T-helper 1 cell (primary cell): Measurements from ENCODE around the gene MICB.
"Not testable (repeated sequence)": the region's sequence is repeated elsewhere in the genome, so short reads cannot be mapped to it uniquely, and the experiment has no call there.

Source experiments
- DNase-seq, 5 donors: peaks; one replicate each; pipeline ENCODE4 v3.0.0-alpha.2; 2012 to 2020
- total RNA-seq, 4 donors: gene quantifications; one replicate each; lab custom pipeline; 2026; lab: John Stamatoyannopoulos, UW

MICB gene
- 26.3 to 42.2 (median 31.2) reads per million in 4 donors for total RNA-seq

DNA sequence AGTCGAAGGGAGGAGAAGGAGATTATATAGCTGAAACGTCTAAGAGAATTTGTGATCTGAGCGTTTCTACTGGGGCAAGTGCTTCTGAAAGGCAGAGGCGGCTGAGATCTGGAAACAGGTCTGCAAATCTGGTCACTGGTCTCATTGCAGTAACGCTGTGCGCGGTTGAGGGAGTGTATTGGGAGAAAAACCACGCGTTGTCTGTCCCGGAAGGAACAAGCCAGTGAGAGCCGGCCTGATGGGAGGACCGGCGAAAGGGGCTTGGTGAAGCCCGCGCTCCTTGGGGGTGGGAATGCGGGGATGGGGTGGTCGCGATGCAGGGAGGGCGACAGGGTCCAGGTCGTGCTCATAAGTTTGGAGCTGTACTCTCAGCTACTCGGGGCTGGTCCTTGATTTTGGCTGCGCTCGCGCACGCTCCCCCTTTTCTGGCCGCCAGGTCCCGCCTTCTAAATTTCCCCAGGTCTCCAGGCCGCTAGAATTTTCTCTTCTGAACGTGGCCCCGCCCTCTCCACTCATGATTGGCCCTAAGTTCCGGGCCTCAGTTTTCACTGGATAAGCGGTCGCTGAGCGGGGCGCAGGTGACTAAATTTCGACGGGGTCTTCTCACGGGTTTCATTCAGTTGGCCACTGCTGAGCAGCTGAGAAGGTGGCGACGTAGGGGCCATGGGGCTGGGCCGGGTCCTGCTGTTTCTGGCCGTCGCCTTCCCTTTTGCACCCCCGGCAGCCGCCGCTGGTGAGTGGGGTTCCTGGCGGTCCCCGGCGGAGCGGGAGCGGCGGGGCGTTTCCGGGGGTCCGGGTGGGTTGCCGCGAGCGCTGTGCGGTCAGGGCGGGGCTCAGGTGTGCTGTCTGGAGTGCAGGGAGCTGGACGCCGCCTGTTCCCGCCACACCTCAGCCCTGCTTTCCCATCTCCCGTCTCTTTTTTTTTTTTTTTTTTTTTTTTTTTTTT is at the start of gene MICB:
Gene MICB (plus strand): TSS at position 615 of the 946 bp plus-strand sequence. CDS start 49 bp downstream, at position 664.
- DNase-seq, result peak; percentile 79 to 87 (median 83)

DNA sequence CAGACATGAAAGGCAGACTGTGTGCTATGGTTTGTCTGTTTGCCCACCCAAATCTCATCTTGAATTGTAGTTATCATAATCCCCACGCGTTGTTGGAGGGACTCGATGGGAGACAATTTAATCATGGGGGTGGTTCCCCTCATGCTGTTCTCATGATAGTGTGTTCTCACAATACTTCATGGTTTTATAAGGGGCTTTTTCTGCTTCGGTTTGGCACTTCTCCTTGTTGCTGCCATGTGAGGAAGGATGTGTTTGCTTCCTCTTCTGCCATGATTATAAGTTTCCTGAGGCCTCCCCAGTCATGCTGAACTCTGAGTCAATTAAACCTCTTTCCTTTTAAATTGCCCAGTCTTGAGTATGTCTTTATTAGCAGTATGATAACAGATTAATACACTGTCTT is 47.2 kb upstream of the MICB start:
- DNase-seq, result no peak

DNA sequence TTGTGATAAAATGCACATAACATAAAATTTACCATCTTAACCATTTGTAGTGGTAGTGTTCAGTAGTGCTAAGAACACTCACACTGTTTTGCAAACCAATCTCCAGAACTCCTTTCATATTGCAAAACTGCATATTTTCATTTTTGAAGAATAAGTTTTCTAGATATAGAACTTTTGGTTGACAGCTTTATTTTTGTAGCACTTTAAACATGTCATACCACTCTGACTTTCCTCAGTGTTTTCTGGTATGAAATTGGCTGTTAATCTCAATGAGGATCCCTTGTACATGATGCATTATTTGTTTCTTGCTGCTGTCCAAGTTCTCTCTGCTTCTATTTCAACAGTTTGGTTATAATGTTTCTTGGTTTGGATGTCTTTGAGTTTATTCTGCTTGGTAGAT is 45.1 kb upstream of the MICB start:
- no peak for DNase-seq

DNA sequence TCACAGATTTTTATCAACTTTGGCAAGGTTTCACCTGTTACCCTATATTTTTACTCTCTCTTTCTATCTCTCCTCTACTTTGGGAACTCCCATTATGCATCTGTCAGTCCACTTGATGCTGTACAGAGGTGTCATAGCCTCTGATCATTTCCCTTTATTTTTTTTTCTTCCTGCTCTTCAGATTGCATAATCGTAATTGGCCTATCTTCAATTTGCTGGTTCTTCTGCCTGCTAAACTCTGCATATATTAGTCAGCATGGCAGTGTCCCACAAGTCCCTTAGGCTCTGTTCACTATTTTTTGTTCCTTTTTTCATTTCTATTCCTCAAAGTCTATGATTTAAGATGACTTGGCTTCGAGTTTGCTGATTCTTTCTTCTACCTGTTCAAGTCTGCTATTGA is 44.7 kb upstream of the MICB start:
- DNase-seq, result no peak

DNA sequence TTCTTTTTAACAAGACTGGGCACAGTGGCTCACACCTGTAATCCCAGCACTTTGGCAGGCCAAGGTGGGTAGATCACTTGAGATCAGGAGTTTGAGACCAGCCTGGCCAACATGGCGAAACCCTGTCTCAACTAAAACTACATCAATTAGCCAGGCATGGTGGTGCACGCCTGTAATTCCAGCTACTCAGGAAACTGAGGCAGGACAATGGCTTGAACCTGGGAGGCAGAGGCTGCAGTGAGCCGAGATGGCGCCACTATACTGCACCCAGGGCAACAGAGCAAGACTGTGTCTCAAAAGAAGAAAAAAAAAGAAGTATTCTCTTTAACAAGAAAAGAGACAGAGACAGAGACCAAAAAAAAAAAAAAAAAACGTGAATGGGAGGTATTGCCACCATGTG is 38.1 kb upstream of the MICB start:
- not testable (repeated sequence) for DNase-seq

DNA sequence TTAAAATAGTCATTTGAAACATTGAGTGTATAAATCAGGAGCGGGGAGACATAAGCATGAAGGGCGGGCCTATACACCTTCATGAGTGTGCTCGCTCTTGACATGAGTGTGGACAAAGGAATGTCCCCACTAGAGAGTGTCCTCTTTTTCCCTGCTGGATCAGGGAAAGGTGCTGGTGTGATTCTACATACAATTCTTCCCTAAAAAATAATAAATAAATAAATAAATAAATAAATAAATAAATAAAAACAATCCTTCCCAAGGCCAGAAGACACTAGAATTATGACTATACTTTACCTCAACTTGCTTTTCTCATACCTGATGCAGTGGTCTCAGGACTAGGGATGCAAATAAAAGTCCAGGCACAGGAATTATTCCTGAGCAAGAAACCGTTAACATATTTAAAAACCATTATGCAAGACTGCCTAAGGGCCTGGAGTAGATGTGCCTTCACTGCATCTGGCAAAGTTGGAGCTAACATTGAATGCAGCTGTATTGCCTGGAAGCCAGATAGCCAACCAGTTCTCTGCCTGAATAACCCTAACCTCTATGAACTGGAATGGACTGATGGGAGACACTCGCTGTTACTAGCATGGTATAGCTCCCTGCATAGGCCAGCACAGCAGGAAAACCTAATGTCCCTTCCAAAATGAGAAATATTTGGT is 37.5 kb upstream of the MICB start:
- DNase-seq, result no peak

DNA sequence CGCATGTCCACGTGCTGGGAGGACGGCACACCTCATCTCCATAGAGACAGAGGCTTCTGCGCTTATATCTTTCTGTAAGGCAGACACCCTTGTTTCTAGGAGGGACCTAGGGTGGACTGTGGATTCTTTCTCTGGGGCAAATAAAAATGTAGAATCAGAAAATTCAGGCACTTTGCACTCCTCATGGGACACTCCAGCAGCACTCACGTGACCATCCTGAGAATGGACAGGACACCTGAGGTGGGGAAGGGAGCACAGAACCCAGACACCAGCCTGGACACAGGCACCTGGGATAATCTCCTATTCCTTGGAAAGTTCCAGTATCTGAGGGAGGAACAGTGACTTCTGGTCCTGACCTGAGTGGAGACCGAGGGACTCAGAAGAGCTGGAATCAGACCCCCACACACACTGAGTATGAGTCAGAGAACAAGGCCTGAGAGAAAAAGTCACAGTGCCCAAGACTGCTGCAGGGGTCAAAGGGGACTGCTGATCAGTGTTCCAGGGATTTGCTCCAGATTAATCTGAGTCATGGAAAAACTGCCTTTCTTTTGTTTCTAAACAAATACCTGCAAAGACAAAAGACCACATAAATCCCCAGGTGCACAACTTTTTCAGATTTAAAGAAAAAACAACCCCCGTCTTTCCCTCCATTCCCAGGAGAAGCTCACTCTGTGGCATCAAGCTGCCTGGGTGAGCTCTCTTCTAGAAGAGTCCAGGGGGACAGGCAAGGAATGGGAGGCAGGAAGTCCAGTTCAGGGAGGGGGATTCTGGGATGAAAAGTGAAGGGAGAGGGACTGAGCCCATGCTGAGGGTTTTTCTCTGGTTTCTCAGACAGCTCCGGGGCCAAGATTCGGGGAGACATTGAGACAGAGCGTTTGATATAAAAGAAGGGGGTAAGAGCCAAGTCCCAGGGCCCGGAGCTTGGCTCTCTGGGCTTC is 35.6 kb upstream of the MICB start:
- no peak for DNase-seq

DNA sequence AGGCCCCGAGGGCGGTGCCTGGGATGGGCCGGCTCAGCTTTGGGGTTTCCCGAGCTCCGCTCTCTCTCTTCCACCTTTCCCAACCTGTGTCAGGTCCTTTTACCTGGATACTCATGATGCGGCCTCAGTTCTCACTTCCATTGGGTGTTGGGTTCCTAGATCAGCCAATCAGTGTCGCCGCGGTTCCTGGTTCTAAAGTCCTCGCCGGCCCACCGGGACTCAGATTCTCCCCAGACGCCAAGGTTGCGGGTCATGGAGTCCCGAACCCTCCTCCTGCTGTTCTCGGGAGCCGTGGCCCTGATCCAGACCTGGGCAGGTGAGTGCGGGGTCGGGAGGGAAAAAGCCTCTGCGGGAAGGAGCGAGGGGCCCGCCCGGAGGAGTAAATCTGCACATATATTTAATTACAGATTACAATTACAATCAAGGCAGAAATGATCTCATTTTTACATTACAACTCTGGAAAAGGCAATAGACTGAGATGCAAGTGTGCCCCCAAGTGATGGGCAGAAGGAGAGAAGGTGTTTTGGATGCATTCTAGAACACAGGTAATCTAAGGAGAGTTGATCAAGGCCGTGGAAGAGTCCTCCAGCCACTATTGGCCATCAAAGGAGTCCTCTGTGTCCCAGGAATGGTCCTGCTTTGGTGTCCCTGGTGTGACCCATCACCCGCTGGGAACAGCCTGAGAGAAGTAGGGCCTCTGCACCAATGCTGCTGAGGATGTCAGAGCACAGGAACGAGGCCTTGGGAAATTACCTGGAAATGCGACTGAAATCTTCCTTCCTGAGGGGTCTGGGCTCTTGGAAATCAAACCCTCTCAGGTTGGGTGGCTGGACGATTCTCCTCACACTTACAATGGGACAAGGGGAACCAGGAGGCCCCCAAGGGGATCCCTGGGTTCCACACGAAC is 34.7 kb upstream of the MICB start:
- DNase-seq, result peak; percentile 82 to 94 (median 90)

DNA sequence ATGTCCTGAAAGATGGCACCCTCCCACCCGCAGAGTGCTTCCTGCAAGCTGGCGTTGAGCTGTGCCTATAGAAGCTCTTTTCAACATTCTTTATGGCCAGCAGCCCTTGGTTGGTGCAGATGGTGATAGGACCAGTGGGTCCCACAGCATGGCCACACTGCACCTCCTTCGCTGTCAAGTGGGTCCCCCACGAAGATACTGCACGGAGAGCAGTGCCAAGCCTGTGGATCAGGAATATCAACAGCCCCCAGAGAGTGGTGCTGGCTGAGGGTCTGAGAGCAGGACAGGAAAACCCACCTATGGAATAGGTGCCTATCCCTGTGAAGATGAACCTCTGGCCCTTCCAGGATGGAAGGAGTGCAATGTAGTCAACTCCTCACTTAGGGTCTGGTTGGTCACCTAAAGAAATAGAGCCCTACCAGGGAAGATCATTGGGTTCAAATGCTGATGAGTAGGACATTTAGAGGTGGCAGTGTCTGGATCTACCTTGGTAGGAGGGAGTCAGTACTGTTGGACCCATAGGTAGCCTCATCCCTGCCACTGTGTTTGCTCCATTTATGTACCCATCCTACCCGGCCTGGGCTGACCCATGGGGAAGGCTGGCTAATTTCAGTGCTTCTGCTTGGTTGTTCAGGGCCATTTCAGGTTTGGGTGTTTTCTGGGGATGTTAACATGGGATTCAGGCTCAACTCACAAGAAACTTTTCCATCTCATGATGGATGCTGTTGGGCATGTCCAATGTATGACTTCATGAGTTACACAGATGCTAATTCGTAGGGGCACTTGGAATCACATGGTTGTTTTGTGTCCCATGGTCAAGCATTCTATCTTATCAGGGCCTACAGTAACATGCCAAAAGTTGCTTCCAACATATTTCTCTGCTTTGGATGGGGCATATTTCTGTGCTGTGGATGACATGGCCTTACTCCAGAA is 33.4 kb upstream of the MICB start:
- no peak for DNase-seq

DNA sequence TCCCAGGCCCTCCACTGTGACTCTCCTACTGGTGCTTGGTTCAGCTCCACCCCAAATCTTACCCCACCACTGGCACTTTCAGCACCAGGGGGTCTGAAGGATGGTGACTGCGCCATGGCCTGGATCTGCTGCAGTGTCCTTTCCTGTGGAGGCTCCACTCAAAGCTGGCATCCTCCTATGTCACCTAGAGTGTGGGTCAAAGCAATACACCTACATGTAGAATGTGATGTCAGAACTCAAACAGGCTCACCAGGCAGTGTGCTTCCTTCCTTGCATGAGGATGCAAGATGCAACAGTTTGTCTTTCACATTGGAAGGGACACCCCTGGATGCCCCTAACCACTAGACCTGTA is 32.8 kb upstream of the MICB start:
- no peak for DNase-seq

DNA sequence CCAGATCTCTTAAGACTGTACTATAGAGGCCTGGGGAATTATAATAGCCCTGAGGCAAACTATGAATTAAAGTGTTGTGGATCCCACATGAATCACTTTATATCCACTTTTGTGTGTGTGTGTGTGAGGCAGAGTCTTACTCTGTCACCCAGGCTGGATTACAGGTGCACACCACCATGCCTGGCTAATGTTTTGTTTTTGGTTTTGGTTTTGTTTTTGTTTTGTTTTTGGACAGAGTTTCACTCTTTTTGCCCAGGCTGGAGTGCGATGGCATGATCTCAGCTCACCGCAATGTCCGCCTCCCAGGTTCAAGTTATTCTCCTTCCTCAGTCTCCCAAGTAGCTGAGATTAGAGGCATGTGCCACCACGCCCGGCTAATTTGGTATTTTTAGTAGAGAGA is 32.2 kb upstream of the MICB start:
- DNase-seq, result no peak

DNA sequence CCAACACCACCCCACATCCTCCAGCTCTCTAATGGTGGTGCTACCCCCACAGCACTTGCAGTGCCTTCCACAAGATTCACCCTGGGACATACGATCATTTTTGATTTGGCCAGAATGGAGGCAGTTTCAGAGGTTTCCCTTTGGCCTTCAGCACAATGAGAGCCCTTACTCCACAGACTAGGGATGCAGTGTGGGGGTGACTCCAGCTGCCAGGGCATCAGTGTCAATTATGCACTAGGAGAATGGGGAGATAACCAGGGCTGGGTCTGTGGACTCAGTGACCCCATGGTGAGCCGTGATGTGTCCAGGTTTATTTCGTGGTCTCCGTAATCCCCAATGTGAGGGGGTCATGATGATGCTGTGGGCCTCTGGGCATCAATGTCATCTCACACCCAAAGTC is 31.5 kb upstream of the MICB start:
- DNase-seq, result no peak

DNA sequence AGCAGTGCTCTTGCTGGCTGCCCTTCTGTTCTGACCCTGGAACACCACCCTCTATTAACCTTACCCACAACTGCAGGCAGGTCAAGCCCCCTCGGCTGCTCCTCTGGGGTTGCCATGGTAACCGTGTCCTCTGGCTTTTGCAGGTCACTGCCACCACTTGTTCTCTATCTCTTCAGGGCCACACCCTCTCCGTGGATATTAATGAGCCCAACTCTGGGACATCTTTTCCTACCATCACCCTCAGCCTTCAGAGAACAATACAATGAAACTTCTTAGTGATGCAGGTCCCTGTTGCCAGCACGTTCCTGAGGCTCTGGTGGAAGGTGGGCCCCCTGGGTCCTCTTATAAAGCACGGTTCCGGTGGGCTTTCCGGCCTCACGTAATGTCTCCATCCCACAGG is 30.8 kb upstream of the MICB start:
- DNase-seq, result no peak

DNA sequence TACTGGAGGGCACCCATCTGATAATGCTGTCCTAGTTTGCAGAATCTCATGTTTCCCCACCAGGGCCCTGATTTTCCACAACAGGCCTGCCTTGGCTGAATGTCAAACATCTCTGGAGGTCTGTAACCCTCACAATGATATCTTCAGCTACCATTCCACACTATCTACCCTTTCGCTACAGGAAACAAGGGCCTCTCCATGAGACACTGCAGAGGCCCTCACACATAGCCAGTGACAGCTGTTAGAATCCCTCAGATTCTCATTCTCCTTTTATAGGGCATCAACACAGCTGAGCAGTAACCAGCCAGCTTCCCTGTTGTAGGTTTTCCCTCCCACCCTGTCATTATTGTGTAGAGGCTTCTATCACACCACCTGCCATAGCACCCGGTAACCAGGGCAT is 29.6 kb upstream of the MICB start:
- DNase-seq, result no peak

DNA sequence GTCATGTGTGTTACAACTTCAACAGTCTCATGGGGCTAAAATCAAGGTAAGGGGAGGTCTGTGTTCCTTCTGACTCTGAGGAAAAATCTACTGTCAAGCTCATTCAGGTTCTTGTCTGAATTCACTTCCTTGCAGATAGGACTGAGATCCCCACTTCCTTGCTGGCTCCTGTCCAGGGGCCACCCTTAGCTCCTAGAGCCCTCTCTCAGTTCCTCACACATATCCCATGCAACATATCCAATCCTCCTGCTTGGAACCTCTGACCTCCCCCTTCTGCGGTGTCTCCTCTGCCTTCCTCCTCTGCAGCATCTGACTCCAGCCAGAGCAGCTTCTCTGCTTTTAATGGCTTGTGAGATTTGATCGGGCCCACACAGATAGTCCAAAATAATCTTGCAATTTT is 27.1 kb upstream of the MICB start:
- DNase-seq, result no peak

DNA sequence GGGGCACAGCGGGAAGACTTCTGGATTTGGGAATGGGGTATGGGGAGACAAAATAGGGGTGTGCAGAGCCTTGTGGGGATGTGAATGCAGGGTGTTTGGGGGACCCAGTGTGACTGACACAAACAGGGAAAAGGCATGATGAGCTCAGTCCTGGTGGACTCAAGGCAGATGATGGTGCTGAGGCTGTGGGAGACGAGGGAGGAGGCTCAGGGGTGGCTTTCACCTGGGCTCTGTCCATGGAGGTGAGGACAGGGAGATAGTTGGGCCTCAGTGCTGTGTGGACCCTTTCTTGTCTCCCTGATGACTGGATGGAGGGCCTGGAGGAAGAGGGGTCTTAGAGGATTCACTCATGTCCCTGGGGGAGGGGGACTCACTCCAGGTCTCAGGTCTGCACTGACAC is 26.2 kb upstream of the MICB start:
- no peak for DNase-seq

DNA sequence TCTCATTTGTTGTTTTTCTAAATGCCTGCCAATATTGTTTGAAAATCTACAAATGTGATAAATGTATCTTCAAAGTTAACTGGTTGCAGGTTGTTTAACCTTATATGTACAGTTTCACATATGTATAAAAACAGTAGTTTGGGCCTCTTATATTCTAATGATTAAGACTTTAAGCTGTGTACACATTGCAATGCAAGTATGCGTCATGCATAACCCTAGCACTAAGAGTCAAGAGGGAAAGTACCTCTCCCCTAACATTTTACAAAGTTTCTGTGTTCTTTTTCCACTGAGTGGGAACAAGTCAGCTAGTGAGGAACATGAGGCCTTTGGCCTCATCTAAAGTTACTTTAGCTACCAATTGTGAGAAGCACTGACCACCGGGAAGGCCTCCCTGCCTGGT is 25.7 kb upstream of the MICB start:
- DNase-seq, result no peak

DNA sequence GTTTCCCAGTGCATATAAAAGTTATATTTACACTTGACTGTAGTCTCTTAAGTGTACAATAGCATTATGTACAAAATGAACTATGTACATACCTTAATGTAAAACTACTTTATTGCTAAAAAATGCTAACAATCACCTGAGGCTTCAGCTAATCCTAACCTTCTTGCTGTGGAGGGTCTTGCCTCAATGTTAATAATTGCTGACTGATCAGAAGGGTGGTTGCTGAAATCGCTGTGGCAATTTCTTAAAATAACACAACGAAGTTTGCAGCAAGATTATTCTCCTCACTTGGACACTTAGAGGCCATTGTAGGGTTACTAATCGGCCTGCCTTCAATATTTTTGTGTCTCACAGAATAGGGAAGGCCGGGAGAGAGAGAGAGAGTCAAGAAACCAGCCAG is 24.7 kb upstream of the MICB start:
- no peak for DNase-seq

DNA sequence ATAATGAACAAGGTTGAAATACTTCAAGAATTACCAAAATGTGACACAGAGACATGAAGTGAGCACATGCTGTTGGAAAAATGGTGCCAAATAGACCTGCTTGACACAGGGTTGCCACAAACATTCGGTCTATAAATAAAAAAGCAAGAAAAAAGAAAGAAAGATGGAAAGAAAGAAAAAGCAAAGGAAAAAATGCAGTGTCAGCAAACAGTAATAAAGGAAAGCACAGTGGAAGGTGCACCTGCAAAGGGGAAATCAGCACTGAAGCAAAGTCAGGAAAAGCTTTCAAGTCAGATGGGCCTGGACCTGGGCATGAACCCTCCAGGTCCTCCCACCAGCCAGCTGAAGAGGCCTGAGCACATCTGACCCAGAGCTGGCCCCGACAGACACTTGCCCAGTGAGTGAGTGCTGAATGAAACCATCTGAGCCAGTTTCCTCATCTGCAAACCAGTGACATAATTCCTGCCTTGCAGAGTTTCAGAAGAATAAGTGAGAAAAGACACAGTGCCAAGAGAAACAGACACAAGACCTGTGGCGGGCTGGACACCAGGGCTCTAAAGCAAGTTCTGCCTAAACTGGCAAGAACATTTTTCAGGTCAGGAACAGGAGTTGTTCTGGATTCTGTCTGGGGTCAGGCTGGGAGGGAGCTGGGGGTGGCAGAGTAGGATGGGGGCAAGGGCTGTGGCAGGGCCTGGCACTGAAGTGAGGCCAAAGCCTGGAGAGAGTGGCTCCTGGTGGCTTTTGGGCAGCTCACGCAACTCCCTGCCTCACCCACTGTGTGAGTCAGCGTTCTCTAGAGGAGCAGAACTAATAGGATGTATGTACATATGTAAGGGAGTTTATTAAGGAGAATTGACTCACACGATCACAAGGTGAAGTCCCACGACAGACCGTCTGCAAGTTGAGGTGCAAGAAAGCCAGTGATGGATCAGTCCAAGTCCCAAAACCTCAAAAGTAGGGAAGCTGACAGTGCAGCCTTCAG is 23.9 kb upstream of the MICB start:
- no peak for DNase-seq

DNA sequence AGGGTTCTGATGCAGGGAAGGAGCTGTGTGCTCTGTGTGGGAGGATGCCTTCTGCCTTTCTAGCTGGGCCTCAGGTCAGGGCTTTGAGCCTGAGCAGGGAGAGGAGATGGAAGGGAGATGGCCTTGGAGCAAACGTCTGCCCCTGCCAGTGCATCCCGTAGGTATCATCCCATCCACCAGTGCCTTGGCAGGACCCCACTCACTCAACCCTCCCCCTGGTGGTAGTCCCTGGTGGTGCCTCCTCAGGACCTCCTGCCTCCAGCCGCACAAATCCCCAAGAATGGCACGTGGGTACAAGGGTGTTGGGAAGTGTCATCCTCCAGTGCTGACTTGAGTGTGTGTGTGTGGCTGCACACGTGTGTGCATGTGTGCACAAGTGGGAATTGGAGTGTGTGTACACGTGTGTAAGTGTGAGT is 23.1 kb upstream of the MICB start:
- no peak for DNase-seq
